ENCODE data around the gene RRP9.
"Not testable (repeated sequence)": the region's sequence is repeated elsewhere in the genome, so short reads cannot be mapped to it uniquely, and the experiment has no call there.

RRP9 gene

GRCh38 chr3:51927061-51927977 lies 14.4 kb downstream of the RRP9 start:
- DNase-seq: no peak

DNA sequence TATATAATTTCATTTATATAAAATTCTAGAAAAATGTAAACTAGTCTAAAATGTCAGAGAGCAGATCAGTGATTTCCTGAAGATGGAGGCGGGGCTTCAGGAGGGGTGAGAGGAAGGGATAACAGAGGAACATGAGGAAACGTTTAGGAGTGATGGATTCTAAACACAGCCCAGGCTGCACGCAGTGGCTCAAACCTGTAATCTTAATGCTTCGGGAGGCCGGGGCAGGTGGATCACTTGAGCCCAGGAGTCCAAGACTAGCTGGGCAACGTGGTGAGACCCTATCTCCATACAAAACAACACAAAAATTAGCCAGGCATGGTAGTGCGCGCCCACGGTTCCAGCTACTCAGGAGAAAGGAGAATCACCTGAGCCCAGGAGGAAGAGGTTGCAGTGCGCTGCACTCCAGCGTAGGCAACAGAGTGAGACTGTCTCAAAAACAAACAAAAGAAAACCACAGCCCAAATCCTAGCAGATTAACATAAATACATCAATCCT lies 20.6 kb downstream of the RRP9 start:
- no peak for DNase-seq

GRCh38 chr3:51916418-51916817 lies 25.3 kb downstream of the RRP9 start:
- DNase-seq: no peak

DNA sequence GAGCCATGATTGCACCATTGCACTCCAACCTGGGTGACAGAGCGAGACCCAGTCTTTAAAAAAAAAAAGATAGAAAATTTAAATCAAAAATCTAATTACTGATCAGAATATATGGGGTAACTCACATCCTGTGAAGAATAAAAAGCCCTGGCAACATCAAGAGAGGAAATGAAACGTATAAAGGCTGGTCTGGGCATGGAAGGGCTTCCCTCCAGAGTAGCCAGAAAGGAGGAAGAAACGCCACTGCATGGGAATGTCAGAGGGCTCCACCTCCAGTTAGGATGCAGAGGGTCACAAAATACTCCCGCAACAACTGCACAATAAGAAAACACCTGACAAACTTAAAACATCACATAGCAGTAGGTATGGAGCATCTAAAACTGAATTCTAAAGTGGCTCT lies 33.7 kb downstream of the RRP9 start:
- no peak for DNase-seq

DNA sequence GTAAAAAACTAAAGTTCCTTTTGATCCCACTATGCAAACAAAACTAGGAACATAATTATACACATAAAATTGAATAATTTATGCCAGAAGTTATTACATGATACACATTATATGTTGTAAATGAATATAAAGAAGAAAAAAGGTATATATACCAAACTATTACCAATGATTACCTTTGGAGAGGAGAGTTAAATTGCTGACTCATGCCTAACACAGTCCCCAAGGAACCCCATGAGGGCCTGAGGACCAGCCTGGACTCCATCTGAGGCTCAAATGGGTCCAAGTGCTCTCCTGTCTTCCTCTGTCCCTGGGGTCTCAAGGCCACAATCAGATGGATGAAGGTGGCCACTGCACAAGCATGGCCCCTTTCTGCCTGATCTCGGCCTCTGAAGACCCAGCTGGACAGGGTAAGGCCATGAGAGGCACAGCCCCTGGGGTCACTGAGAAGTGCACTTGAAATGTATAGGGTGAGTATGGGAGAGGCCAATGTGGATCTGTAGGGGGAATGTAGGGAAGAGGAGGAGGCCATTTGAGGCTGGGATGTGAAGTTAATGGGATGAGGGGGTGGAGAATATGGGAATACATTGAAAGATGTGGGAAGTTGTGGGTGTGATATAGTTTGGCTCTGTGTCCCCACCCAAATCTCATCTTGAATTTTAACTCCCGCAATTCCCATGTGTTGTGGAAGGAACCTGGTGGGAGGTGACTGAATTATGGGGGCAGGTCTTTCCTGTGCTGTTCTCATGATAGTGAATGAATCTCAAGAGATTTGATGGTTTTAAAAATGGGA lies 37.5 kb downstream of the RRP9 start:
- no peak for DNase-seq

DNA sequence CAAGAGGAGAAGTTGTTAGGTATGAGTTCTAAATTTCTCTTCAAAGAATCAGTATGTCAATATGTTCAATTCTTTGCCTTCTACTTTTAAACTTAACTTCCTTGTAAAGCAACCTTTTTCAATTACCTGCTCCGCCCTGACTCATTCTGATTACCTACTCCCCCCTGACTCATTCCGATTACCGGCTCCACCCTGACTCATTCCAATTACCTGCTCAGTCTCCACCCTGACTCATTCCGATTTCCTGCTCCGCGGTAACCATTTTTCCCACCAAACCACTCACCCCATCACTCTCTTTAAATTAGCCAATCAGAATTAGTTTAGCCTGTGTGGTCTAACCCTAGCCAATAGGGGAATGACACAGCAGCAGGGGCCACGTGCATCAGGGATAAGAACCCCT lies 39.3 kb downstream of the RRP9 start:
- not testable (repeated sequence) for DNase-seq

- not testable (repeated sequence) for DNase-seq
These were observed 41.7 kb downstream of the RRP9 start for GRCh38 chr3:51900043-51900442.

GRCh38 chr3:51897391-51897790 lies 44.3 kb downstream of the RRP9 start:
- DNase-seq: no peak

DNA sequence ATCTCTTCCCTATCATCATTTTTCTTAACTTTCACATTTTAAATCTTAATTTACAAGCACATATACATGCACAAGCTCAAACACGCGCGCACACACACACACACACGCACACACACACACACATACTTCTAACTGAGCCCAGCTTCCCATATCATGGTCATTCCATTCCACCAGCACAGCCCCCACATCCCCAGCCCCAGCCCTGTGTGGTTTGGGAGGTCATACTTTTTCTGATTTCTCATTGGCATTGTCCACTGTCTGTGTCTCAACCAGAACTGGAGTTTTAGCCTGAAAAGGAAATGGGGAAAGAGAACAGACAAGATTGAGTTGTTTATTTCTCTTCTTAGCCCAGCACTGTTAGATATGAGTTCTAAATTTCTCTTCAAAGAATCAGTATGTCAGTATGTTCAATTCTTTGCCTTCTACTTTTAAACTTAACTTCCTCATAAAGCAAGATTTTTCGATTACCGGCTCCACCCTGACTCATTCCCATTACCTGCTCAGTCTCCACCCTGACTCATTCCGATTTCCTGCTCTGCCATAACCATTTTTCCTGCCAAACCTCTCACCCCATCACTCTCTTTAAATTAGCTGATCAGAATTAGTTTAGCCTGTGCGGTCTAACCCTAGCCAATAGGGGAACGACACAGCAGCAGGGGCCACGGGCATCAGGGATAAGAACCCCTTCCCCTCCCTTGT lies 44.9 kb downstream of the RRP9 start:
- DNase-seq: no peak

- no peak for DNase-seq
These were observed 46.8 kb downstream of the RRP9 start for GRCh38 chr3:51894939-51895338.

- no peak for DNase-seq
These were observed 47.3 kb downstream of the RRP9 start for GRCh38 chr3:51894391-51894790.

- no peak for DNase-seq
These were observed 50.3 kb downstream of the RRP9 start for GRCh38 chr3:51891242-51892039.

DNA sequence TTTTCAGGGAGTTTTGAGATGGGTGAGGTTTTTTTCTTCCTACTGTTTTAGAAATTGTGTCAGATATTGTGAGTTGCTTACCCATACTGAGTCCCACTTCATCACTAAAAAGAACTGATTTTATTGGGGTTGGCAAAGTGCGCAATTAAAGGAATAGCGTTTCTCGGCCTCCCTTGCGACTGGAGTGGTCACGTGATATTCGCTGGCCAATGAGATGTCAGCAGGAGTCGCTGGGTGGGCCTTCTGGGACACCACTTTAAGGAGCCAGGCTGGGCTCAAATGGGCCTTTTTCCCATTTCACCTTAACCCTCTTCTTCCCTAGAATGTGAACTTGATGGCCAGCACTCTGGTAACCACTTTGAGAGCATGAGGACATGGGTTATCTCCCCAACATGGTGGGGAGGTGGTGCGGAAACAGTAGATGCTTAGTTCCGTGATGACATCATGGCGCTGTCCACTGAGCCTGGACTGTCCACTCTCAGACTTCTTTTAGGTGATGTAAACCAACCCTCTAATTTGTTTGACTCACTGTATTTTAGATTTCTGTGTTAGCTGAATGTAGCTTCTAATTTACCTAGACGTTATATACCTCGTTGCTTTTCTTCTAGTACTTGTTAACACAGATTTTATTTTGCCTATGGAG lies 53.1 kb downstream of the RRP9 start:
- no peak for DNase-seq

DNA sequence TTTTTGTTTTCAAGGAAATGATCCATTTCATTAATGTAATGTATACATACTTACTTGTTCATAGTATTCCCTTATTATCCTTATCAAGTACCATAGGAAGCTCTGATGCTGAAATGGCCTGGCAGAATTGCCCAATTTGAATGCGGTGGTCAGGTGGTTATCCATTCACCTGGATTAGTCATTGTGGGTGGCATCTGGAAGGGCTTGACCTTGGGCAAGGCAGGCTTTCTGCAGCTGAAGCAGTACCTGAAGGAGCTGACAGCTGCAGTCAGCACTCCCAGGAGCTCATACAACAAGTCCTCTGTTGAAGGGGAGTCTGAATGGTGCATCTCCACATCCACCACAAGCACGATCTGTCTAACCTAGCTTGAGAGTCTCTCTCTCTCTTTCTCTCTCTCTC lies 54.1 kb downstream of the RRP9 start:
- no peak for DNase-seq

DNA sequence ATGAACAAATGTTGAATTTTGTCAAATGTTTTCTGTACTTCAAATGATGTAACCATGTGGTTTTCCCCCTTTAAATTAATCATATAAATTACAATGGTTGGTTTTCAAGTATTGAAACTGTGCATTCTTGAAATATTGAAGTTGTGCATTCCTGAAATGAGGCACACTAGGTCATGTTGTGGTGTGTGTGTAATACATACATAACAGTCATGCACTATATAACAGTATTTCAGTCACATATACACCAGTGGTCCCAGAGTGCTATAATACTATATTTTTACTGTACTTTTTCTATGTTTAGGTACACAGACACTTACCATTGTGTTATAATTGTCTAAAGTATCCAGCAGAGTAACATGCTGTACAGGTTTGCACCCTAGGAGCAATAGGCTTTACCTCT lies 55.3 kb downstream of the RRP9 start:
- no peak for DNase-seq
